HEK293 (cell line): ENCODE data around the gene CNOT9.

Source experiments
- YY1 ChIP-seq: fragments of 450-650 bp; formaldehyde crosslinking; IDR thresholded peaks from 2 replicates; pipeline ENCODE4 v1.5.1; 2018; ENCODE audit warnings: missing biosample characterization, missing genetic modification characterization
- ZBTB48 ChIP-seq: fragments of 450-650 bp; formaldehyde crosslinking; IDR thresholded peaks from 2 replicates; pipeline ENCODE4 v1.5.1; 2016; ENCODE audit warnings: missing biosample characterization, missing genetic modification characterization
- TF ChIP-seq, protein P1 (sequence below): fragments of 450-650 bp; formaldehyde crosslinking; IDR thresholded peaks from 2 replicates; pipeline ENCODE4 v1.5.1; 2016; ENCODE audit warnings: missing biosample characterization, missing genetic modification characterization

- no peak for TF ChIP-seq ZBTB48
- TF ChIP-seq, protein P1, sequence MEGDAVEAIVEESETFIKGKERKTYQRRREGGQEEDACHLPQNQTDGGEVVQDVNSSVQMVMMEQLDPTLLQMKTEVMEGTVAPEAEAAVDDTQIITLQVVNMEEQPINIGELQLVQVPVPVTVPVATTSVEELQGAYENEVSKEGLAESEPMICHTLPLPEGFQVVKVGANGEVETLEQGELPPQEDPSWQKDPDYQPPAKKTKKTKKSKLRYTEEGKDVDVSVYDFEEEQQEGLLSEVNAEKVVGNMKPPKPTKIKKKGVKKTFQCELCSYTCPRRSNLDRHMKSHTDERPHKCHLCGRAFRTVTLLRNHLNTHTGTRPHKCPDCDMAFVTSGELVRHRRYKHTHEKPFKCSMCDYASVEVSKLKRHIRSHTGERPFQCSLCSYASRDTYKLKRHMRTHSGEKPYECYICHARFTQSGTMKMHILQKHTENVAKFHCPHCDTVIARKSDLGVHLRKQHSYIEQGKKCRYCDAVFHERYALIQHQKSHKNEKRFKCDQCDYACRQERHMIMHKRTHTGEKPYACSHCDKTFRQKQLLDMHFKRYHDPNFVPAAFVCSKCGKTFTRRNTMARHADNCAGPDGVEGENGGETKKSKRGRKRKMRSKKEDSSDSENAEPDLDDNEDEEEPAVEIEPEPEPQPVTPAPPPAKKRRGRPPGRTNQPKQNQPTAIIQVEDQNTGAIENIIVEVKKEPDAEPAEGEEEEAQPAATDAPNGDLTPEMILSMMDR (tag by site-specific recombination): no peak
- TF ChIP-seq YY1 (tag by site-specific recombination): no peak
These were observed 47.3 kb downstream of the CNOT9 start for GRCh38 chr2:218615868-218616315.
